Hematopoietic multipotent progenitor cell treated with erythropoietin and hydrocortisone succinate and interleukin-3 and kit ligand, for 17 days (in vitro differentiated cells): ENCODE data around the gene TUBB4B.

Experiments used
- DNase-seq: peaks from one replicate; pipeline ENCODE4 v3.0.0-alpha.2; 2015; ENCODE audit warnings: low spot score

Gene TUBB4B

GRCh38 chr9:137240841-137241489 lies at the start of gene TUBB4B:
Gene TUBB4B (plus strand): TSS chr9:137241287. CDS start chr9:137241361, 74 bp downstream.
- DNase-seq = peak; percentile 100

- DNase-seq = no peak
Observed at GRCh38 chr9:137191691-137192447, 49.2 kb upstream of the TUBB4B start.

- DNase-seq = no peak
Observed at GRCh38 chr9:137192448-137192780, 48.7 kb upstream of the TUBB4B start.

GRCh38 chr9:137192859-137193258 lies 48.2 kb upstream of the TUBB4B start:
- no peak for DNase-seq

- DNase-seq = no peak
Observed at GRCh38 chr9:137193771-137194170, 47.3 kb upstream of the TUBB4B start.

GRCh38 chr9:137194388-137194787 lies 46.7 kb upstream of the TUBB4B start:
- DNase-seq = no peak

- DNase-seq = no peak
Observed at GRCh38 chr9:137194909-137195308, 46.2 kb upstream of the TUBB4B start.

GRCh38 chr9:137195525-137196220 lies 45.4 kb upstream of the TUBB4B start:
- no peak for DNase-seq

- DNase-seq = no peak
Observed at GRCh38 chr9:137198051-137198901, 42.8 kb upstream of the TUBB4B start.

- DNase-seq = no peak
Observed at GRCh38 chr9:137198902-137199283, 42.2 kb upstream of the TUBB4B start.

GRCh38 chr9:137199411-137200121 lies 41.5 kb upstream of the TUBB4B start:
- DNase-seq = no peak

GRCh38 chr9:137200311-137201204 lies 40.5 kb upstream of the TUBB4B start, which contains the start of gene TPRN:
Gene TPRN (minus strand): TSS chr9:137200741. CDS start chr9:137200711, 30 bp downstream.
- DNase-seq = peak; percentile 99

- DNase-seq = no peak
Observed at GRCh38 chr9:137201205-137201868, 39.8 kb upstream of the TUBB4B start.

- no peak for DNase-seq
Observed at GRCh38 chr9:137202966-137203365, 38.1 kb upstream of the TUBB4B start.

- DNase-seq = no peak
Observed at GRCh38 chr9:137204731-137205125, 36.4 kb upstream of the TUBB4B start.

- DNase-seq = peak; percentile 93
Observed at GRCh38 chr9:137205126-137206069, 35.7 kb upstream of the TUBB4B start, which contains the start of the genes NDOR1 and TMEM203. Gene NDOR1 (plus strand): TSS chr9:137205700. CDS start chr9:137205778, 78 bp downstream. Gene TMEM203 (minus strand): TSS chr9:137205648. CDS start chr9:137205414, 234 bp downstream.

GRCh38 chr9:137206602-137207001 lies 34.5 kb upstream of the TUBB4B start:
- peak; percentile 67 for DNase-seq

GRCh38 chr9:137211532-137211931 lies 29.6 kb upstream of the TUBB4B start:
- no peak for DNase-seq
